AG04449 (cell line): ENCODE data around the gene TSSK1B.
"Not testable (repeated sequence)": the region's sequence is repeated elsewhere in the genome, so short reads cannot be mapped to it uniquely, and the experiment has no call there.

Experiments used
- CTCF ChIA-PET: fragments of 350-600 bp; formaldehyde crosslinking; extraction: SDS; loops from one replicate; lab custom pipeline; 2021; ENCODE audit warnings: antibody characterized with exemption; lab: Yijun Ruan, JAX
- POLR2A ChIA-PET: fragments of 400-600, 350-600 bp; formaldehyde crosslinking; extraction: SDS; loops from one replicate; lab custom pipeline; 2020; ENCODE audit warnings: antibody characterized with exemption, inconsistent platforms; lab: Yijun Ruan, JAX
- DNase-seq: peaks from one replicate; pipeline ENCODE4 v3.0.0-alpha.2; 2010; ENCODE audit warnings: low read depth, low spot score
- H3K4me3 ChIP-seq: 2 replicates; pipeline ENCODE4 v1.5.1; 2011; ENCODE audit warnings: low read depth, mild to moderate bottlenecking, control low read depth, low read length
- TF ChIP-seq, protein P1 (sequence below): IDR thresholded peaks from one replicate; pipeline ENCODE4 v1.5.1; 2011; ENCODE audit warnings: mild to moderate bottlenecking, moderate library complexity, low read length, control low read depth, inconsistent platforms; ENCODE audit not compliant: insufficient read depth; ENCODE audit errors: missing control alignments

Gene TSSK1B, protein sequence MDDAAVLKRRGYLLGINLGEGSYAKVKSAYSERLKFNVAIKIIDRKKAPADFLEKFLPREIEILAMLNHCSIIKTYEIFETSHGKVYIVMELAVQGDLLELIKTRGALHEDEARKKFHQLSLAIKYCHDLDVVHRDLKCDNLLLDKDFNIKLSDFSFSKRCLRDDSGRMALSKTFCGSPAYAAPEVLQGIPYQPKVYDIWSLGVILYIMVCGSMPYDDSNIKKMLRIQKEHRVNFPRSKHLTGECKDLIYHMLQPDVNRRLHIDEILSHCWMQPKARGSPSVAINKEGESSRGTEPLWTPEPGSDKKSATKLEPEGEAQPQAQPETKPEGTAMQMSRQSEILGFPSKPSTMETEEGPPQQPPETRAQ

DNA sequence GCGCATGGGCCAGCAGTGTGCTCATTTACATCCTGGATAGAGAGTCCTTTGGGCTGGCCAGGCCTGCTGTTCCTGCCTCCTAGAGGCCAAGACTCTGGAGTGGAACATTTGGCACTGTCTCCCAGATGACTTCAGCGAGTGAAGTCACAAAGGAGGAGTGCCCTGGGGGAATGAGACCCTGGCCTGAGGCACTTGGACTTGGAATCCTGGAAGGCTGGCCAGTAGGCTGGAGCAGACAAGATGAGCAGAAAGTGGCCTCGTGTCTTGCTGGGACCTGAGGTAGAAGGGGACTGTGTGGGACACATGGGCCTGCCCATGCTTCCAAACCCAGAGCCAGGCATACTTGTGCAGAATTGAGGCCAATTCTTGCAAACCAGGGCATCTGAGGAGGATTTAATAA, at the start of gene TSSK1B:
Gene TSSK1B, minus strand, starts transcription at position 101 of the 400 bp plus-strand sequence. CDS start 150 bp downstream, outside the sequence.
- ChIA-PET POLR2A (no interaction called here), CTCF (no interaction called here)
- TF ChIP-seq, protein P1, sequence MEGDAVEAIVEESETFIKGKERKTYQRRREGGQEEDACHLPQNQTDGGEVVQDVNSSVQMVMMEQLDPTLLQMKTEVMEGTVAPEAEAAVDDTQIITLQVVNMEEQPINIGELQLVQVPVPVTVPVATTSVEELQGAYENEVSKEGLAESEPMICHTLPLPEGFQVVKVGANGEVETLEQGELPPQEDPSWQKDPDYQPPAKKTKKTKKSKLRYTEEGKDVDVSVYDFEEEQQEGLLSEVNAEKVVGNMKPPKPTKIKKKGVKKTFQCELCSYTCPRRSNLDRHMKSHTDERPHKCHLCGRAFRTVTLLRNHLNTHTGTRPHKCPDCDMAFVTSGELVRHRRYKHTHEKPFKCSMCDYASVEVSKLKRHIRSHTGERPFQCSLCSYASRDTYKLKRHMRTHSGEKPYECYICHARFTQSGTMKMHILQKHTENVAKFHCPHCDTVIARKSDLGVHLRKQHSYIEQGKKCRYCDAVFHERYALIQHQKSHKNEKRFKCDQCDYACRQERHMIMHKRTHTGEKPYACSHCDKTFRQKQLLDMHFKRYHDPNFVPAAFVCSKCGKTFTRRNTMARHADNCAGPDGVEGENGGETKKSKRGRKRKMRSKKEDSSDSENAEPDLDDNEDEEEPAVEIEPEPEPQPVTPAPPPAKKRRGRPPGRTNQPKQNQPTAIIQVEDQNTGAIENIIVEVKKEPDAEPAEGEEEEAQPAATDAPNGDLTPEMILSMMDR: no peak
- H3K4me3 ChIP-seq: no peak within 1 kb of the TSS
- DNase-seq: no peak

DNA sequence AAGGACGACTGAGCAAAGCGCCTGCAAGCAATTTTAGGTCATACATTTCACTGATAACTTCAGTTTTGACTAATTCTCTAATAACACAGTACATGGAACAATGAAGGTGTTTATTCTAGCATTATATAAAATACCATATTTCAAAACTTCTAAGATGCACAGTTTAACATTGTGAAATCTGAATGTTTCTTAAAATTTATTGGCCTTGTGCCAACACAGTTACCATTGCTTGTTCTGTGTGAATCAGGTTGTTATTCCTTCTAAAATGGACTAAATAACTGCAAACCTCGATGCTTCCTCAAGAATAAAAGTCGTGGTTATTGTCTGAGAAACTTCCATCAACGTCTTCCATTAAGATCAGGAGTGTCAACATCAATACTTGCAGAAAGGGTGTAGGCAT, 45.5 kb upstream of the TSSK1B start:
- DNase-seq: no peak
- ChIA-PET POLR2A (no interaction called here), CTCF (no interaction called here)
- H3K4me3 ChIP-seq: no peak overlapping the region
- TF ChIP-seq, protein P1: no peak

DNA sequence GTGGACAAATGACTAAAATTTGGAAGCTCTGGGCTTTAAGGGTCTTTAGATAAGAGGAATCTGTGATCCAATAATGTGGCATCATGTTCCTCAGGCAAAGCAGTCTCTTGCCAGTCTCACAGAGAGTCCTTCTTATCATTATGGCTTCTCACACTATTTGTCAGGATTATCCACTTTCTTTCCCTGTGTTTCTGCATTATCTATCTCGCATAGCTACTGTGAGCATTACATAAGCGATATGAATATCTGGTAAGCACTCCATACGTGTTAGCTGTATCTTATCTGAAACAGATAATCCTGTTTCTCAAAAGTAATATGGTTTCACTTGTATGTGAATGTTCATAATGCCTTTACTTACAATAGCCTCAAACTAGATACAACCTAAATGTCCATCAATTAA, 43.9 kb upstream of the TSSK1B start:
- POLR2A ChIA-PET: no interaction called here
- H3K4me3 ChIP-seq: no peak overlapping the region
- no peak for DNase-seq
- TF ChIP-seq, protein P1: no peak
- CTCF ChIA-PET: no interaction called here

DNA sequence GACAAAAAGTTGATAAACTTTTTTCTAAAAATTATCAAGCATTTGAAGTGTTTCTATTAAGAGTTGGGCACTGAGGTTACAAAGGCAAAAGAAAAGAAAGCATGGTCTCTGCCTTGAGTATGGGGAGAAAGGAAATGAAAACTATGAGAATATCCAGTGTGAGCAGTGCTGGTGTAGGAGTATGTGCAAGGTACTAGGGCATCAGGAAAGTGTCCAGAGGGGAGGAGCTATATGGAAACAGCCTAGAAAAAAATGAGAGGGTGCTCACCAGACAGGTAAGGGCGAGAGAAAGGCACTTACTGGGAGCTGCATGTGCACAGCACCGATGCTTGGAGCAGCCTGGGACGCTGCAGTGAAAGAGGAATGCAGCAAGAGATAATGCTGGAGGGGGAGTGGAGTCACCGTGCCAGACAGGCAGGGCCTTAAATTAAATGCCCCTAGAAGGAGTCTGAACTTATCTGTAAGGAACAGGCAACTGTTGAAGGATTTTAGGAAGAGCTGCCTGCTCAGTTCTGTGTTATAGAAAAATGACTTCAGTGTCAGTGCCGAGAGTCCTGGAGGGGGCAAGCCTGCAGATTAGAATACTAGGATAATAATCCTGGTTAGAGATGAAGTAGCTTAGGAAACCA, 39.4 kb upstream of the TSSK1B start:
- no peak for DNase-seq
- no peak overlapping the region for H3K4me3 ChIP-seq
- TF ChIP-seq, protein P1: no peak
- ChIA-PET CTCF (interaction anchor here (1.2 to 1.6 kb wide), 2 partner anchors 13 to 180 kb away, joined by 3 to 4 read pairs; no protein-coding TSS in a partner anchor), POLR2A (no interaction called here)

DNA sequence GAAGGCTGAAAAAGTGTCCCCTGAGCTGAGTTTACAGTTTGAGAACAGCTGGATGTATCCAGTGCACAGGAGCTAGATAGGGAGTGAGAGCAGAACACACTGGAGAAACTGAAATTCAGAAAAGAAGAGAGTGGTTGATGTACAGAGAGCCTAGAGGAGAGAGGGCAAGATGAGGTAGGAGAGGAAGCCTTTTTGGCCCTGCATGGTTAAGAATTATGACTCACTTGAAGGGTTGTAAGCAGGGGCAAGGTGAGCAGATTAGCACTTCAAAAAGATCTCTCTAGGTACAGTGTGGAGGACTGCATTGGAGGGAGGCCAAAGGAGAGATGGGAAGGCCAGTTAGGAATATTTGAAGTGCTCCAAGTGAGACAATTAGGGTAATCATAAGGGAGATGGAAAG, 28.2 kb upstream of the TSSK1B start:
- TF ChIP-seq, protein P1: no peak
- POLR2A ChIA-PET: no interaction called here
- CTCF ChIA-PET: no interaction called here
- no peak for DNase-seq
- no peak overlapping the region for H3K4me3 ChIP-seq

DNA sequence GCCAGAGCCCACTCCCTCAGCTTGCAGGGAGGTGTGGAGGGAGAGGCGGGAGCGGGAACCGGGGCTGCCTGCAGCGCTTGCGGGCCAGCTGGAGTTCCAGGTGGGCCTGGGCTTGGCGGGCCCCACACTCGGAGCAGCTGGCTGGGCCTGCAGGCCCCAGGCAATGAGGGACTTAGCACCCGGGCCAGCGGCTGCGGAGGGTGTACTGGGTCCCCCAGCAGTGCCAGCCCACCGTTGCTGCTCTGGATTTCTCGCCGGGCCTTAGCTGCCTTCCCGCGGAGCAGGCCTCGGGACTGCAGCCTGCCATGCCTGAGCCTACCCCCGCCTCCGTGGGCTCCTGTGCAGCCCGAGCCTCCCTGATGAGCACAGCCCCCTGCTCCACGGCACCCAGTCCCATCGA, 22.3 kb upstream of the TSSK1B start:
- DNase-seq, POLR2A ChIA-PET, CTCF ChIA-PET: not testable (repeated sequence)

More for the DNA sequence above, 22.3 kb upstream of the TSSK1B start:
- not testable (repeated sequence) for H3K4me3 ChIP-seq
